ENCODE results near the gene ZBED6. TPM values are rescaled to one million over a fixed set of nuclear protein-coding genes. Genes with fewer than 3 reads are reported as not detected.

The ZBED6 gene
- total RNA-seq, 1 experiment from 2014 or later, result 68.2 TPM

GRCh38 chr1:203776636-203777035 is 18.8 kb upstream of the ZBED6 start:
- H3K36me3 Mint-ChIP-seq (ENCODE audit: insufficient read depth, unreplicated experiment), result no peaks in the 10 kb centered on the region
- H3K9me3 Mint-ChIP-seq (ENCODE audit: unreplicated experiment), result no peaks in the 10 kb centered on the region
- CTCF ChIA-PET, result interaction anchor here (0.5 to 3.1 kb wide), 29 partner anchors 9 to 1452 kb away, joined by 3 to 21 read pairs (median 4); partner anchors contain the start of genes ATP2B4 and LAX1
- TF ChIP-seq, protein P1, sequence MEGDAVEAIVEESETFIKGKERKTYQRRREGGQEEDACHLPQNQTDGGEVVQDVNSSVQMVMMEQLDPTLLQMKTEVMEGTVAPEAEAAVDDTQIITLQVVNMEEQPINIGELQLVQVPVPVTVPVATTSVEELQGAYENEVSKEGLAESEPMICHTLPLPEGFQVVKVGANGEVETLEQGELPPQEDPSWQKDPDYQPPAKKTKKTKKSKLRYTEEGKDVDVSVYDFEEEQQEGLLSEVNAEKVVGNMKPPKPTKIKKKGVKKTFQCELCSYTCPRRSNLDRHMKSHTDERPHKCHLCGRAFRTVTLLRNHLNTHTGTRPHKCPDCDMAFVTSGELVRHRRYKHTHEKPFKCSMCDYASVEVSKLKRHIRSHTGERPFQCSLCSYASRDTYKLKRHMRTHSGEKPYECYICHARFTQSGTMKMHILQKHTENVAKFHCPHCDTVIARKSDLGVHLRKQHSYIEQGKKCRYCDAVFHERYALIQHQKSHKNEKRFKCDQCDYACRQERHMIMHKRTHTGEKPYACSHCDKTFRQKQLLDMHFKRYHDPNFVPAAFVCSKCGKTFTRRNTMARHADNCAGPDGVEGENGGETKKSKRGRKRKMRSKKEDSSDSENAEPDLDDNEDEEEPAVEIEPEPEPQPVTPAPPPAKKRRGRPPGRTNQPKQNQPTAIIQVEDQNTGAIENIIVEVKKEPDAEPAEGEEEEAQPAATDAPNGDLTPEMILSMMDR (IDR thresholded peaks at IDR 0.05; ENCODE audit: unreplicated experiment), result peak; percentile 26
- no peaks in the 10 kb centered on the region for H3K4me1 Mint-ChIP-seq (ENCODE audit: insufficient read depth, unreplicated experiment)
- no peak overlapping the region for H3K4me3 Mint-ChIP-seq (ENCODE audit: unreplicated experiment)
- H3K27ac Mint-ChIP-seq (ENCODE audit: low read depth, unreplicated experiment), result no peak overlapping the region
- peak; percentile 42 for DNase-seq (ENCODE audit: unreplicated experiment)
- H3K27me3 Mint-ChIP-seq (ENCODE audit: insufficient read depth, unreplicated experiment), result no peaks in the 10 kb centered on the region
- BruUV-seq (replicated peaks), result no TSS peak
- intact Hi-C loops (cut with micrococcal nuclease), result loop anchor here (1.0 kb wide), 1 partner anchor 272 kb away; no protein-coding TSS in a partner anchor
- POLR2A ChIA-PET, result interaction anchor here (0.7 to 1.7 kb wide), 5 partner anchors 15 to 75 kb away, joined by 3 to 8 read pairs (median 3); no protein-coding TSS in a partner anchor

DNA sequence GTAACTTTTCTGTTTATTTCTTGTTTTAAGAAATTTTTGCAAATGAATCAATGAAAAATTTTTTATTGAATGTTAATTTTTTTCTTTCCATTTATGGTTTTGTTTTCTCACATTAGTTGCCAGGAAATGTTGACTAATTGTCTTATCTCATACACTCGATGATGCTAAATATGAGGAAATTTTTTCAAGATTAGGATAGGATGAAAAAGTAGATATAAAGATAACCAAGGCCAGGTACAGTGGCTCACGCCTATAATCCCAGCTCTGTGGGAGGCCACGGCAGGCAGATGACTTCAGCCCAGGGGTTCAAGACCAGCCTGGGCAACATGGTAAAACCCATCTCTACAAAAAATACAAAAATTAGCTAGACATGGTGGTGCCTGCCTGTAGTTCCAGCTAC is 17.8 kb upstream of the ZBED6 start:
- BruUV-seq (replicated peaks), result no TSS peak
- Mint-ChIP-seq H3K27ac (ENCODE audit: low read depth, unreplicated experiment) (no peak overlapping the region), H3K4me1 (ENCODE audit: insufficient read depth, unreplicated experiment) (no peaks in the 10 kb centered on the region), H3K36me3 (ENCODE audit: insufficient read depth, unreplicated experiment) (no peaks in the 10 kb centered on the region), H3K27me3 (ENCODE audit: insufficient read depth, unreplicated experiment) (no peaks in the 10 kb centered on the region), H3K9me3 (ENCODE audit: unreplicated experiment) (no peaks in the 10 kb centered on the region), H3K4me3 (ENCODE audit: unreplicated experiment) (no peak overlapping the region)
- POLR2A ChIA-PET, result interaction anchor here (1.0 to 1.1 kb wide), 2 partner anchors 27 to 46 kb away, joined by 3 read pairs; no protein-coding TSS in a partner anchor
- no peak for DNase-seq (ENCODE audit: unreplicated experiment)
- intact Hi-C loops (cut with micrococcal nuclease), result no loop called here
- TF ChIP-seq, protein P1 (IDR thresholded peaks at IDR 0.05; ENCODE audit: unreplicated experiment), result no peak
- CTCF ChIA-PET, result interaction anchor here (0.6 to 3.1 kb wide), 17 partner anchors 8 to 289 kb away, joined by 3 to 21 read pairs (median 5); no protein-coding TSS in a partner anchor

GRCh38 chr1:203778146-203778545 is 17.3 kb upstream of the ZBED6 start:
- TF ChIP-seq, protein P1 (IDR thresholded peaks at IDR 0.05; ENCODE audit: unreplicated experiment), result no peak
- Mint-ChIP-seq H3K9me3 (ENCODE audit: unreplicated experiment) (no peaks in the 10 kb centered on the region), H3K27me3 (ENCODE audit: insufficient read depth, unreplicated experiment) (no peaks in the 10 kb centered on the region), H3K4me3 (ENCODE audit: unreplicated experiment) (no peak overlapping the region), H3K36me3 (ENCODE audit: insufficient read depth, unreplicated experiment) (no peaks in the 10 kb centered on the region), H3K27ac (ENCODE audit: low read depth, unreplicated experiment) (no peak overlapping the region), H3K4me1 (ENCODE audit: insufficient read depth, unreplicated experiment) (no peaks in the 10 kb centered on the region)
- ChIA-PET CTCF (interaction anchor here (0.6 to 2.4 kb wide), 7 partner anchors 11 to 511 kb away, joined by 3 to 12 read pairs (median 5); no protein-coding TSS in a partner anchor), POLR2A (no interaction called here)
- intact Hi-C loops (cut with micrococcal nuclease), result no loop called here
- BruUV-seq (replicated peaks), result no TSS peak
- DNase-seq (ENCODE audit: unreplicated experiment), result no peak

GRCh38 chr1:203778789-203779188 is 16.6 kb upstream of the ZBED6 start:
- no peak overlapping the region for H3K27ac Mint-ChIP-seq (ENCODE audit: low read depth, unreplicated experiment)
- TF ChIP-seq, protein P1 (IDR thresholded peaks at IDR 0.05; ENCODE audit: unreplicated experiment), result no peak
- no peaks in the 10 kb centered on the region for H3K4me1 Mint-ChIP-seq (ENCODE audit: insufficient read depth, unreplicated experiment)
- H3K4me3 Mint-ChIP-seq (ENCODE audit: unreplicated experiment), result no peak overlapping the region
- no peaks in the 10 kb centered on the region for H3K27me3 Mint-ChIP-seq (ENCODE audit: insufficient read depth, unreplicated experiment)
- H3K9me3 Mint-ChIP-seq (ENCODE audit: unreplicated experiment), result no peaks in the 10 kb centered on the region
- intact Hi-C loops (cut with micrococcal nuclease), result no loop called here
- POLR2A ChIA-PET, result no interaction called here
- DNase-seq (ENCODE audit: unreplicated experiment), result no peak
- CTCF ChIA-PET, result interaction anchor here (1.4 kb wide), 1 partner anchor 512 kb away, joined by 3 read pairs; no protein-coding TSS in a partner anchor
- no TSS peak for BruUV-seq (replicated peaks)
- no peaks in the 10 kb centered on the region for H3K36me3 Mint-ChIP-seq (ENCODE audit: insufficient read depth, unreplicated experiment)

Measured in MCF 10A (cell line).